ENCODE measurements around the gene CAVIN3. TPM values are rescaled to one million over a fixed set of nuclear protein-coding genes. Genes with fewer than 3 reads are reported as not detected.

The CAVIN3 gene, protein sequence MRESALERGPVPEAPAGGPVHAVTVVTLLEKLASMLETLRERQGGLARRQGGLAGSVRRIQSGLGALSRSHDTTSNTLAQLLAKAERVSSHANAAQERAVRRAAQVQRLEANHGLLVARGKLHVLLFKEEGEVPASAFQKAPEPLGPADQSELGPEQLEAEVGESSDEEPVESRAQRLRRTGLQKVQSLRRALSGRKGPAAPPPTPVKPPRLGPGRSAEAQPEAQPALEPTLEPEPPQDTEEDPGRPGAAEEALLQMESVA
- 10 to 100 TPM; 10.5 to 42.9 (median 31.8) TPM for total RNA-seq
- polyA plus RNA-seq, result 10 to 100 TPM; 22.3 to 40.2 (median 35.1) TPM
- long read RNA-seq, donor 1, transcript CAVIN3-201 (2 exons, 1,174 nt), result major isoform, 44 of 45 reads
- long read RNA-seq, donor 1, partial matches to known transcripts, result 0 of 45 reads
- long read RNA-seq, donor 1, other reads (novel, unspliced or antisense), result 0 of 45 reads
- long read RNA-seq, donor 2, transcript CAVIN3-201 (2 exons, 1,174 nt), result major isoform, 29 of 29 reads
- long read RNA-seq, donor 2, partial matches to known transcripts, result 0 of 29 reads
- long read RNA-seq, donor 2, other reads (novel, unspliced or antisense), result 0 of 29 reads

GRCh38 chr11:6320411-6321155 lies at the start of gene CAVIN3:
Gene CAVIN3, minus strand, starts transcription at chr11:6320501. Its CDS starts 25 bp downstream, at chr11:6320476.
- Histone ChIP-seq H3K36me3 (no peaks in the 10 kb centered on the region), H3K27me3 (replicated peaks in 1 of 7) (peaks cover 0 to 72% (median 19%) of the 10 kb centered on the region in 7 donors), H3K4me1 (peaks cover 3 to 44% (median 21%) of the 10 kb centered on the region in 6 donors), H3K27ac (peak within 1 kb of the TSS; percentile 64 to 95 (median 86)), H3K4me3 (peak within 1 kb of the TSS; percentile 16 to 69 (median 40)), H3K9me3 (no peaks in the 10 kb centered on the region)
- WGBS, 5 donors, result 3 to 11% (median 9%) methylated on average over 33 to 44 of the region's 44 CpGs
- DNase-seq, result peak; percentile 80
- intact Hi-C loops (cut with DNase I; ENCODE audit: low total_unique reads), result no loop called here
- TF ChIP-seq POLR2A (IDR thresholded peaks at IDR 0.05) (peak in 1 of 3 donors; percentile 49), POLR2AphosphoS5 (IDR thresholded peaks at IDR 0.05) (peak; percentile 46 to 83 (median 82))
- TF ChIP-seq, protein P1, sequence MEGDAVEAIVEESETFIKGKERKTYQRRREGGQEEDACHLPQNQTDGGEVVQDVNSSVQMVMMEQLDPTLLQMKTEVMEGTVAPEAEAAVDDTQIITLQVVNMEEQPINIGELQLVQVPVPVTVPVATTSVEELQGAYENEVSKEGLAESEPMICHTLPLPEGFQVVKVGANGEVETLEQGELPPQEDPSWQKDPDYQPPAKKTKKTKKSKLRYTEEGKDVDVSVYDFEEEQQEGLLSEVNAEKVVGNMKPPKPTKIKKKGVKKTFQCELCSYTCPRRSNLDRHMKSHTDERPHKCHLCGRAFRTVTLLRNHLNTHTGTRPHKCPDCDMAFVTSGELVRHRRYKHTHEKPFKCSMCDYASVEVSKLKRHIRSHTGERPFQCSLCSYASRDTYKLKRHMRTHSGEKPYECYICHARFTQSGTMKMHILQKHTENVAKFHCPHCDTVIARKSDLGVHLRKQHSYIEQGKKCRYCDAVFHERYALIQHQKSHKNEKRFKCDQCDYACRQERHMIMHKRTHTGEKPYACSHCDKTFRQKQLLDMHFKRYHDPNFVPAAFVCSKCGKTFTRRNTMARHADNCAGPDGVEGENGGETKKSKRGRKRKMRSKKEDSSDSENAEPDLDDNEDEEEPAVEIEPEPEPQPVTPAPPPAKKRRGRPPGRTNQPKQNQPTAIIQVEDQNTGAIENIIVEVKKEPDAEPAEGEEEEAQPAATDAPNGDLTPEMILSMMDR (IDR thresholded peaks at IDR 0.05 in 8 of 11, conservative IDR thresholded peaks at IDR 0.05 in 3 of 11), result no peak

- H3K36me3 ChIP-seq, result no peaks in the 10 kb centered on the region
- no peak overlapping the region for H3K27ac ChIP-seq
- H3K4me1 ChIP-seq, result no peaks in the 10 kb centered on the region
- intact Hi-C loops (cut with DNase I; ENCODE audit: low total_unique reads), result no loop called here
- no peak for TF ChIP-seq POLR2AphosphoS5 (IDR thresholded peaks at IDR 0.05)
- TF ChIP-seq, protein P1 (IDR thresholded peaks at IDR 0.05 in 8 of 11, conservative IDR thresholded peaks at IDR 0.05 in 3 of 11), result no peak
- no peak for TF ChIP-seq POLR2A (IDR thresholded peaks at IDR 0.05)
- no peaks in the 10 kb centered on the region for H3K27me3 ChIP-seq (replicated peaks in 1 of 7)
- no peaks in the 10 kb centered on the region for H3K9me3 ChIP-seq
- WGBS, 5 donors, result 85 to 91% (median 89%) methylated on average over 2 of the region's 2 CpGs
- DNase-seq, result no peak
- no peak overlapping the region for H3K4me3 ChIP-seq
These were observed 45.4 kb upstream of the CAVIN3 start for GRCh38 chr11:6365659-6366058.

GRCh38 chr11:6362873-6363678 lies 42.8 kb upstream of the CAVIN3 start:
- H3K4me3 ChIP-seq, result no peak overlapping the region
- H3K9me3 ChIP-seq, result no peaks in the 10 kb centered on the region
- no peaks in the 10 kb centered on the region for H3K4me1 ChIP-seq
- H3K36me3 ChIP-seq, result no peaks in the 10 kb centered on the region
- no peak overlapping the region for H3K27ac ChIP-seq
- intact Hi-C loops (cut with DNase I; ENCODE audit: low total_unique reads), result no loop called here
- 68 to 83% (median 75%) methylated on average over 5 to 6 of the region's 6 CpGs for WGBS, 5 donors
- peak; percentile 86 for DNase-seq
- no peaks in the 10 kb centered on the region for H3K27me3 ChIP-seq (replicated peaks in 1 of 7)
- TF ChIP-seq, protein P1 (IDR thresholded peaks at IDR 0.05 in 8 of 11, conservative IDR thresholded peaks at IDR 0.05 in 3 of 11), result peak in 10 of 11 experiments; percentile 34 to 93 (median 76)
- no peak for TF ChIP-seq POLR2AphosphoS5 (IDR thresholded peaks at IDR 0.05)

All from spleen (tissue), 13 donors.